Stimulated activated CD4-positive, alpha-beta T cell treated with anti-CD3 and anti-CD28 coated beads, Interleukin-4, amount 100 ng/mL, for 4 hours (primary cell): ENCODE data around the gene TCEA3.

ENCODE experiments used
- DNase-seq, 2 experiments: peaks; one replicate each; pipeline ENCODE4 v3.0.0-alpha.2; 2020

TCEA3 gene

DNA sequence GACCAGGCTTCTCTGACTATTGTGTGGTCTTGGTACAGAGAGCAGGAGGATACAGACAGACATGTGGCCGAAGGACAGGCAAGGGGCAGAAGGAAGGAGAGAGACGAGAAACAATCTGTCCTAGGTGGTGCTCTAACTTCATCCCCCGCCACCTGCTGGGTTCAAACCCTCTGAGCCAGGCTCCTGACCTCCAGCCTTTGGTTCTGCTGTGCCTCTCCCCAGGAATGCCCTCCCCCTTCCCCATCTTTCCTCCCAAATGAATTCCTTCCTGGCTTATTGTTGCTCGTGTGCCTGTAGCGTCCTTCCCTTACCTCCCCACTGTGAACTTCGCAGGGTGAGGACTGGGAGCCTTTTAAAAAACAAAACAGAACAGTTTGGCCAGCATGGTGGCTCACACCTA, 5.4 kb downstream of the TCEA3 start:
- DNase-seq: no peak

DNA sequence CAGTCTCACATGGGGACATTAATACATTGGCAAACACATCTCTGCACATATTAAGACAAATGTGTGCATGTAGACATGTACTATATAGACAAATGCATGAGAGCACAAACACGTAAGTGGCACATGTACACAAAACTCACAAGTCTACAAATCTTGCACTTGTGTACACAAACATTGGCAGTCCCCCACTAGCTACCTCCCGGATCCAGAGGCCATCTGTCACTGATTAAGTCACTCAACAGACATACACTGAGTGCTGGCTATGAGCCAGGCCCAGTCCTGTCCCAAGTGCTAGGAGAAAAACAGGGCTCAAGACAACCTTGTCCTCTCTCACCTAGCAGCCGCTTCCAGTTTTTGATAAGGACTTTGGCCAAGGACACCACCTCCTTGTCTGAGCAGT, 7.0 kb downstream of the TCEA3 start:
- DNase-seq: no peak

DNA sequence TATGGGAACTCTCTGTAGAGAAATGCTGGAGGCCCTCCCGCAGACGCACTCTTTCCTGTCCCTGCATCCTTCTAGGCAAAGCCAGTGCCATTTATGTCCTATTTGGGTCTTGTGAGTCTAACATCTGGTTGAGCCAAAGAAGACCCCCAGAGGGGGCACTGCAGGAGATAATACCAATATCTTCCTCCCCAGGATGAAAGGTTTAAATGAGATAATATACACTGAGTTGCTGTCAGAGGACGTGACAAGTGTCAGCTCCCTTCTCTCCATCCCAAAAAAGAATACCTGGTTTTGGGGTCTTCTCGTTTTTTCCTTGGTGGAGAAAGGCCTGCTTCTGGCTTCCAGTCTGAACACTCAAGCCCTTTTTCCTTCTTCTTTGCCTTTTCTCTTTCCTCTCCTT, 7.6 kb downstream of the TCEA3 start:
- no peak for DNase-seq

DNA sequence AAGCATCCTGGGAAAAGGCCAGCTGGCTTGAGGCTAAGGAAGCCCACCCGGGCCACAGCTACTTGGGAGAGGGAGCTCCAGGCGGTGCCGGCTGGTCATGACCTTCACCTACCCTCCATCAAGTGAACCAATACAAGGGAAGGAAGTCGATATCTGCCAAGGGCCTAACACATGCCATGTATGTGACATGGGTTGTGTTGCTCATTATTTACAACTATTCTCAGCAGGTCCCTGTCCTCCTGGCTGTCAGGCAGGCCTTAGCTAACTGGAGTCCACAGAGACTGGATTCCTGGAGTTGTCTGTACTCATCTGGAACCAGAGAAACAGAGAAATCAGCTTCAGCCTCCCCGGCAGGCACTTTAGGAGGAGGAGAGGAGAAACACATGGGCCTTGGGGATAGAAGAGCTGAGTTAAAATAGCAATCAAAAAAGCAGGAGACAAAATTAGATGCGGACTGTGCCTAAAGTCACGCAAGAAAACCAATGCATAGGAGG, 15.7 kb downstream of the TCEA3 start:
- DNase-seq: no peak

DNA sequence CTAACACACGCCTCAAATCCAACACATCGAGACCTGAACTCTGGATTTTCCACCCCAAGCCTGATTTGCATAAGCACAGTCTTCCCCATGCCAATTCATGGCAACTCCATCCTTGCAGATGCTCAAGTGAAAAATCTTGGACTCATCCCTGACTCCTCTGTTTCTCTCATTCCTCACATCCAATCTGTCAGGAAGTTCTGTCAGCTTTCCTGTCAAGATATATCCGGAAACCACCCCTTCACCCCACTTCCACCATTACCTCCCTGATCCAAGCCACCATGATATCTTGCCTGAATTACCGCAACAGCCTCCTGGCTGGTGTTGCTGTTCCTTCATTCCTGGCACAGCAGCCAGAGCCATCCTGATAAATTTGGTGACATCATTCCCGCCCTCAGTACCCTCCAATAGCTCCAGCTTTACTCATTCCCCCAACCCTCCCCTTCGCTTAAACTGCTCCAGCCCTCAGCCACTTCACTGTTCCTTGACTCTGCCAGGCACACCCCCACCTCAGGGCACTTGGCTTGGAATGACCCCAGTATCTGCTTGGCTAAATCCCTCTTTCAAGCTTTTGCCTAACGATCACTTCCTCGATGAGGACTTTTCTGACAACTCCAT, 17.4 kb downstream of the TCEA3 start:
- DNase-seq: no peak

DNA sequence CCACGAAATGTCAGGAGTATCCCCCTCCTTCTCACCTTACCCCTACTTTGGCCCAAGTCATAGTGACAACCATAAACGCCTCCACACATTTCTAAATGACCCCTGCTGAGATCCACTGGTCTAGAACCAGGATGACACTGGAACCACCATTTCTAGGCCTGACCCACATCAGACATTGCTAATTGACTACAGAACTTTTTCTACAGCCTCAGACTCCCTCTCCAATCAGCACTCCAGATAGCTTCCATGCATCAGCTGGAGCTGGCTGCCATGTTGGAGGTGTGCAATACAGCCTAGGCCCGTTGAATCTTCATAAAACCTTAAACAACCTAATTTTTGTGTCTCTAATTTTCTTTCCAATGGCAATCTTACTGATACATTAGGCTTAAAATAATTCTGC, 18.6 kb downstream of the TCEA3 start:
- no peak for DNase-seq

DNA sequence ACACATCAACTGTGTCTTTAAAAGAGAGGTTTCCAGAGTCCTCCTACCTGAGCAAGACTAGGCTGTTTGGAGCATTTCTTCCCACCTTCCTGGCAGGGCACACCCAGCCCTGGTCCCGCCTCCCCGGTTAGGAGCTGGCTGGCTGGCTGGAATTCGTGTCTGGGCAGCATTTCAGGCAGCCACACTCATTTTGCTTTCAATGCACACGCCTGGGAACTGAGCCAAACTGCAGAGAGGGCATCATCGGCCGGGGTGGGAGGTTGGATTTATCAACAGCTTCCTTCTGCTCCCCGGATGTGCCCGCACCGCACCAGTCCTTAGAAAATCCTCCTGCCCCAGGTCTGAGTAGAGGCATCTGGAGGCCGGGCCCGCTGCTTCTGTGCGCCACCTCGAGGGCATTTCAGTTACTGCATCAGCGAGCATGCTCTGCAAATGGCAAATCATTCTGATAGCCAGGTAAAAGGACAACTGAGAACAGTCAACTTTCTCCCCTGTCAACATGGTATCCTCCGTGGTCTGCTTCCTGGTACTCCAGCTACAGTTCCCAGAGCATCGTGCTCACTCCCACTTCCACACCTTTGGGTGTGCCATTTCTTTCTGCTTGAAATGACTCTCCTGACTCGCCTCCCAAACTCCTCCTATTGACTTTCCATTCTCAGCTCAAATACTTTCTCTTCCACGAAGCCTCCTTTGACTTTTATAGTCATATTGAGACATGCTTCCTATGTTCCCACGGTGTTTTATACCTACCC, 20.6 kb downstream of the TCEA3 start:
- DNase-seq: peak; percentile 76 to 83

DNA sequence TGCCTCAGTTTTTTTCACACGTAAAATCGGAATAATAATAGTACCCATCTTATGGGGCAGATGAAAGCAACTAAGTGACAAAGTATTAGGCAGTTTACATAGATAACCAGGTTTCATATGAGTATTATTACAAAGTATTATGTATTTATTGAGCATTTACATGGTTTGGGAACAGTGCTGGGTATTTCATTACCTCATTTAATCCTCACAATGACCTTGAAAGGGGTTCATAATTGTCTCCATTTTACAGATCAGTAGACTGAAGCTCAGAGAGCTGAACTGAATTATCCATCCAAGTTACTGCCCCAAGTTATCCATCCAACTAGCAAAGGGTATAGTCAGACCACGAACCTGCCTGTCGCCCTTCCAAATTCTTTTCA, 21.2 kb downstream of the TCEA3 start:
- no peak for DNase-seq

DNA sequence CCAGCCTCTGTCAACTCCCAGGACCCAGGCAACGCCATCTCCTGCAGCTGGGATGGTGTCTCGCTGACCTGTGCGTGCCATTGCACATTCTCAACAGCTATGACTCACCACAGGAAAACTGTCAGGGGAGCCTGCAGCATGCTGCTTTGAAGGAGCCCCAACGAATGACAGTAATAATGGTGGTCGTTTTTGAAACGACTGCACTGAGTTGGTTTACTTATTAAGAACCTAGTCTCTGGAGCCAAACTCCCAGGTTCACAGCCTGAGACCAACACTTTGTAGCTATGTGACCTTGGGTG, 21.6 kb downstream of the TCEA3 start:
- no peak for DNase-seq

DNA sequence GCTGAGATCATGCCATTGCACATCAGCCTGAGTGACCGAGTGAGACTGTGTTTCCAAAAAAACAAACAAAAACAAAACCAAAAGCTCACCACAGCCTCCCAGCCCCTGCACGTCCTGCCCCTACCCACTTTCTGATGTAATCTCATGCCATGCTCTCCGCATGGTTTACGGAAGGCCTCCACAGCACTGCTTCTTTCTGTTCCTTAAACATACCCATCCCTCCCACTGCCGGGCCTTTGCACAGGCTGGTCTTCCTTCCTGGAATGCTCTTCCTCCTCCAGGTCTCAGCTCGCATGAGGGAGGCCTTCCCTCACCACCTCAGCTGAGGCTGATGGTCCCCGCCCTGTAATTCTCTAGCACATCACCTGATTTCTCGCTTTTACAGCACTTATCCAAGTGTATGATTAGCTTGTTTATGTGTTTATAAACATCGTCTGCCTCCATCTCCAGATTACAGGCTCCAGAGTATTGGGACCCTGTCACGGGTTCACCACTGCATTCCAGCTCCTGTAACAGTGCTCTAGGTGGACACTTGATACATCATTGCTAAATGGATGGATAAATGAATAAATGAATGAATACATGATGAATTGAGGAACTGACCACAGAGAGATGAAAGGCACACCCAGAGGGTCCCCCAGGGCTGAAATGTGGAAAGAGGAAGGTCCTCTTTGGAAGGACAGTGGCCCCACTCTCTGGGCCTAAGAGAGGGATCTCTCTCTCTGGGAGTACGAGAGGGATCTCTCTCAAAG, 22.1 kb downstream of the TCEA3 start:
- DNase-seq: no peak

DNA sequence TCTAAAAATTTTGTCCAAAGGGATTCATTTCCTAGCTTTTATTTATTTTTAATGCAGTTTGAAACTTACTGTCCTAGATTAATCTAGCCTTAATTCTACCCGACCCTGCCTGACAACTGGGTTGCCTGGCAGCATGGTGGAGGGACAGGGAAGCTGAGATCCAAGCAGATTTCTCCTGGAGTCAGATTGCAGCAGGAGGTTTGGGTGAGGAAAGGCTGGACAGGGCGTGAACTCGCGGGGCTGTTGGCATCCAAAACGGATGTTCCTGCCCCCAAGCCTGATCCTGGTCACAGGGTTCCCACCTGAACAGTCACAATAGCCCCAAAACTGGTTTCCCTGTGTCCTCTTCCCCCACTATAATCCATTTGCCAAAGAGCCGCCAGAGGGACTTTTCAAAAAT, 23.2 kb downstream of the TCEA3 start:
- no peak for DNase-seq

DNA sequence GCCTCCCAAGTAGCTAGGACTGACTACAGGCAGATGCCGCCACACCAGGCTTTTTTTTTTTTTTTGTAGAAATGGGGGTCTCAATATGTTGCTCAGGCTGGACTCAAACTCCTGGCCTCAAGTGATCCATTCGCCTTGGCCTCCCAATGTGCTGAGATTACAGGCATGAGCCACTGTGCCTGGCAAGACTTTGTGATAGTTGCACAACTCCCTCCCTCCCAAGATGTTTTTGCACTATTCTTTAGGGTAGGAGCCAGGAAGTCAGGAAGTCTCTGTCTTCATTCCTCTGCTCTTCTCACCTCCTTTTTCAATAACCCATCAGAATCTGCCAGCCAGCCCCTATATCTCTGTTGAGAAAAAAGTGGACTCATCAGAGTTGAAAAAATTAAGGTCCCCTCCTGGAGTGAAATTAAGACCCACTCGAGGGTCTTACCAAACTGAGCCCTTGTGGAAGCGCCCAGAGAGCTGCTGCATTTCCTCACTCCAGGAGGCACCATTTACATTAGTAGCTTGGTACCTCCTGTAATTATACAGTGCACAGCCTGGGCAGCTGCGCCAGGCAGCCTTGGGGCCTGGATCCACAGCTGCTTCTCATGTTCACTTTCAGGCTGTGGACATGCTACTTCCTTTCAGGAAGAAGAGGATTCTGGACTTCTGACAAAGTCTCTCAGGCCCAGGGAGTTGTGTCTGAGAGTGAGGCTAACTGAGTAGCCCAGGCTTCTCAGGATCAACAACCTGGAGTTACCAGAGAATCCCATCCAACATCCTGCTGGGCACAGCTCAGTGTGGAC, 24.0 kb downstream of the TCEA3 start:
- no peak for DNase-seq

DNA sequence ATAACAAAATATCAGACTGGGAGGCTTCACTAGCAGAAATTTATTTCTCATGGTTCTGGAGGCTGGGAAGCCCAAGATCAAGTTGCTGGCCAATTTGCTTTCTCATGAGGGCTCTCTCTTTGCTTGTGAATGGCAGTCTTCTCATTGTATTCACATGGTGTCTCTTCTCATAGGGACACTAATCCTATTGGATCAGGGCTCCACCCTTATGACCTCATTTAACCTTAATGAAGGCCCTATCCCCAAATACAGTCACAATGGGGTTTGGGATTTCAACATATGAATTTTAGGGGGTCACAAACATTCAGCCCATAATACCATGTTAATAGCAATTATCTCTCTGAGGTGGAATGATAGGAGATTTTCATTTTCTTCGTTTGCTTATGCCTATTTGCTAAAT, 25.3 kb downstream of the TCEA3 start:
- DNase-seq: no peak

DNA sequence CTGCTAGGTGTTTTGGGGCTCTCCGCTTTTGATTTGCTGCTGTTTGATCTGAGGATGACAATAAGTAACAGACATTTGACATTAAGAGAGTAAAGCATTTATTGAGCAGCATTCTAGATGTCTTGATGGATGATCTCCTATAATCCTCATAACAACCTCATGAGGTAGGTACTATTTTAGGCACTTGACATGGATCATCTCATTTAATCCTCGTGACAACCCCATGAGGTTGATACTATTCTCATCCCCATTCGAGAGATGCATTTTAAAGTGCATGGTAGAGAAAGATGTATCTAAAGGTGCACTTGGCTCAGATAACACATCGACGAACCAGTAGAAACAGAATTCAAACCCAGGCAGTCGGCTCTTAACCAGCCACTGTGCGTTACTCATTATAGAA, 26.6 kb downstream of the TCEA3 start:
- DNase-seq: no peak

DNA sequence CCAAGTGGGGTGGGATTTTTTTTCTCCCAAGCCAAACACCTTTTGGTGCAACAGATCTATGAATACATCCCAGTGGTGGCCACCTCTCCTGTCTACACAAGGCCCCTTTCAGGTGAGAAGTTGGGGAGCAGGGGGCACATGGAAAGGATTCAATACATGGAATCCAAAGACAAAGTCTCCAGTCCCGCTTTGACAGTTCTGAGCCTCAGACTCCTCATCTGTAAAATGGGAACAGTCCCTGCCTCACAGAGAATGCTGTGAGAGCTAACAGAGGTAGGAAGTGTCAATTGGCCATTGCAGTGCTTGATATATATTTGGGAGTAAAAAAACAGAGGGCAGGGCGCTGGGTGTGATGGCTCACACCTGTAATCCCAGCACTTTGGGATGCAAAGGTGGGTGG, 28.2 kb downstream of the TCEA3 start:
- DNase-seq: no peak

DNA sequence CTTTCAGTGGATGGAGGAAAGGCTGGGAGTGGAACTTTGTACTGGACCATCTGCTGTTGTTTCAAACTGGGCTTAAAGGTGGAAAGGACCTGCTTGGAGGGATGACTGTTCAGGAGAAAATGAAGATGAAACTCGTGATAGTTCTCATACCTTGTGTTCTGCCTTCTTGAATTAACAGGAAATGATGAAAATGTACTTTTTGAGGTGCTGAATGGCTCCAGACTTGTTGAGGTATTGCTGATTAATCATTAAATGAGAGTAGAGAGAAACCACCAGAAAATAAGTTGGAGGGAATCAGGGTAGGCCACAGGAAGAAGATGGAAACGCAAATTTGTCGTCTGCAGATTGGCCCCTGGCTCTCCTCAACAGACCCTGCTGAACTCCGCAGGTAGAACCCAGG, 28.7 kb downstream of the TCEA3 start:
- no peak for DNase-seq

DNA sequence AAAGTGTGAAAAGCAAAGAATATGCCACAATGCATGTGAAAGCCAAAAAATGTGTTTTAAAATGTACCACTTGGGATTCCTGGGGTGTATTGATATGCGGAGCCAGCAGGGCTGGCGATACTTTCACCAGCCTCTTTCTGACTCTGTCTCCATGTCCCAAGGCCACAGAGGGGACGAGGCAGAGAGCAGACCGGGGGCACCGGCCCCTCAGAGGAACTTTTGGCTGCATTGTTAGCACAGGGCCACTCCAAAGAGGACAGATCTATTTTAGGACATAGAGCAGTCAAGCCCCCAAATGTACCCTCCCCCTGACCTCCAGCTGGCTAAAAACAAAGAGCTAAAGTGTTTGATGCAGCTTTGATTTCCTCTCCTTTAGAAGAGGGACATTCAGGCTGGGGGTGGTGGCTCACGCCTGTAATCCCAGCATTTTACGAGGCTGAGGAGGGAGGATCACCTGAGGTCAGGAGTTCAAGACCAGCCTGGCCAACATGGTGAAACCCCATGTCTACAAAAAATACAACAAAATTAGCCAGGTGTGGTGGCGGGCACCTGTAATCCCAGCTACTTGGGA, 29.3 kb downstream of the TCEA3 start:
- DNase-seq: no peak

DNA sequence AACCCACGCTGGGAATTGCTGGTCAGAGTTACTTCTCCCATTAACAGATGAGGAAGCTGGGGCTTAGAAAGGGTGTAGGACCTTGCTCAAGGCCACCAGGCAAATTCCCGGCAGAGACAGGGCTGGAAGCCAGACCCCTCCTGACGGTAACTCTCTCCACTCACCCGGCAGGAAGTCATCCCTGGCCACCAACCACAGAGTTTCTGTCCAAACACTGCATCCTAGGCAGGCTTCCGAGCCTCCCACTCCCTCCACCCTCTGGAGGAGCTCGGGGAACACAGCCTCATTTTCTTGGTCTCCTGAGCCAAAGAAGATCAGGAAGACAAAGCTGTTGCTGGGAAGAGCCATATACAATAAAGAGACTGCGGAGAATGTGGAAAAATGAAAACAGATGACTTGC, 29.9 kb downstream of the TCEA3 start:
- DNase-seq: no peak

DNA sequence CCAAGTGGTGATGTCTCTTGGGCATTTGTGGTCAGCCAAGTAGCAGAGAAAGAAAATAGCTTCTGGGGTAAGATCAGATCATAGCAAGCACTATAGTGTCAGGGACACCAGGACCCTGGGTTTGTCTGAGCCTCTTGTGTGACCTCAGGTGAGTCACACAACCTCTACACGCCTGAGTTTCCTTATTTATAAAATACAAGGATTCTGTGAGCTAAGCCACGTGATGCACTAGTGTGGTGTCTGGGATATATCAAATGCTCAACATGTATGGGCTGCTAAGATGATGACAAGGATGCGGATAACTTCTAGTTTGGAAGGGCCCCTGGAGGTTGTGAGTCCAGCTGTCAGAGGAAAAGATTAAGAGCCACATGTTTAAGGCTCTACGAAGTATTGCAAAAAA, 30.4 kb downstream of the TCEA3 start:
- DNase-seq: no peak

DNA sequence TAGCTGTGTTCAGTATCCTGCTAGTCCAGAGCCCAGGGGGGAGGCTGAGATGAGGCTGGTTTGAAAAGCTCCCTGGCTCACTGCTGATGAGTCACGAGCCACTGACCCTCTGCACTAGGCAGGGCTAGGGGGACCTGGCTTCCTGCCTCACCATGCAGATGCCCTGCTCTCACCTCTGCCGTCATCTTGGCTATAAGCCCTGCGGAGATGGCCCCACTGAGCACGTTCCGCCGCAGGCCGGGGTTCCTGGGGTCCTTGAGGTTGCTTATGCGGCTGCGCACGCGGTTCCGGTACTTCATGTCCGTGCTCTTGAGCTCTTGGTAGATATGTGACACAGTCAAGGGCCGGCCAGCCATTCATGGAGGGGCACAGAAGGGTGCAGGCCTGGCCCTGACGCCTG, 30.8 kb downstream of the TCEA3 start:
- no peak for DNase-seq

DNA sequence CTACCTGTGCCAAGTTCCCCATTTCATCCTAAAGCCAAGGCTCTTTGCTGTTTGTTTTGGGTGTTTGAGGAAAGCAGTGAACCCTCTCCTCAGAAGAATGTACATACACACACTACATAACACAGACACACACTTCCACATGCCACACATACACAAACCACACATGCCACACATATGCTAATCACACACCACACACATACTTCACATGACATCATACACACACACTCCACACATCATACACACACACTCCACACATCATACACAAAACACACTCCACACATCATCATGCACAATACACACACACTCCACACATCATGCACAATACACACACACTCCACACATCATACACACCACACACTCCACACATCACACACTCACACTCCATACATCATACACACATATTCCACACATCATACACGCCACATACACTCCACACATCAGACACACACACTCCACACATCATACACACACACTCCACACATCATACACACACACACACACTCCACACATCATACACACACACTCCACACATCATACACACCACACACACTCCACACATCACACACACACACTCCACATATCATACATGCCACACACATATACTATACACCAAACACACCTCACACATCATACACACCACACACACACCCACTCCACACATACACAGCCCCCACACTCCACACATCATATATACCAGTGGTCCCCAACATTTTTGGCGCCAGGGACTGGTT, 32.3 kb downstream of the TCEA3 start:
- no peak for DNase-seq

DNA sequence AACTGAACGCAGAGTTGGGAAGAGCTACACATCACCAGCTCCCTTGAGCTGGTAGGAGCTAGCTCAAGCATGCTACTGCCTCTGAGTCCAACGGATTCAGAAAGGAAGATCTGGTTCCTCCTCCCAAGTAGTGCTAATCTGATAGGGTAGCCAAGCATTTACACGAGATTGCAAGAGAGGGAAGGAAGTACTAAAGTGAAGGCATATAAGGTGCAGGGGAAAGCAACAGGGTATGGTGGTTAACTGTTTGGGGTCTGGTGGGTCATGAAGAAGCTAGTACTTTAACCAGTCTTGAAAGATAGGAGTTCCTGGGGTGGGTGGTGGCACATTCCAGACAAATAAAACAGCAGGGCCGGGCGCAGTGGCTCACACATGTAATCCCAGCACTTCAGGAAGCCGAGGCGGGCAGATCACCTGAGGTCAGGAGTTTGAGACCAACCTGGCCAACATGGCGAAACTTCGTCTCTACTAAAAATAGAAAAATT, 34.7 kb downstream of the TCEA3 start:
- no peak for DNase-seq
